Measurements from ENCODE around the gene CTNNA3.

Gene CTNNA3

DNA sequence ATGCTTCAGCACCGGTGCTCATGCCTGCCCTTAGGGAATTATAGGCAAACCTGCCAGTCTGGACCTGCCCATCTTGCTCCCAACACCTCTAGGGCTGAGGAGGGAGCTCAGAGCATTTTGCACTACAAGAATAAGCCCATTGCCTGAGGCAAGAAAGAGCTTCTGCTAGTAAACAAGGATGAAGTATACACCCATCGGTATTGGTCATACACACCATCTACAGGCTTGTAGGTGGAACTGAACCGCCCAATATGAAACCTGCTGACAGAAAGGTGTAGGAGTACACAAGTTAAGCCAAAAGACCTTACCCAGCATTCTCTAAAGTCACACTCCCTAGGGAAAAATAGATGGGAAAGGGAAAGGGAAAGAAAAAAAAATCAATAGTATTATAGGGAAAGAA is 1727.1 kb downstream of the CTNNA3 start:
- no peak for DNase-seq

DNA sequence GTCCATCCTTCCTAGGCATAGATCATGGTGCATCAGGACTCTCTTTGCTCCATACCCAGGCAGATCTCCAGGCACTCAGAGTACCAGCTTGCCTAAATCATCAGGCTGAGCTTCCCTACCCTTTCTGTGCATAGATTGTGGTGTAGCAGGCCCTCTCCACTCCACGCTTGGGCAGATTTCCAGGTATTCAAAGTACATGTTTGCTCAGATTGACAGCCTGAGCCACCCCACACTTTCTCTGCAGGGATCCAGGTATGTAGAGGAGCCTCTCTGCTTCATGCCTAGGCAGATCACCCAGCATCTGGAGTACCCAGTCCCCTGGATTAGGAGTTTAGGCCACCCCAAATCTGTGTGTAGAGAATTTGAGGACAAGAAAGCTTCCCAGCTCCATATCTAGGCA is 1727.6 kb downstream of the CTNNA3 start:
- no peak for DNase-seq

DNA sequence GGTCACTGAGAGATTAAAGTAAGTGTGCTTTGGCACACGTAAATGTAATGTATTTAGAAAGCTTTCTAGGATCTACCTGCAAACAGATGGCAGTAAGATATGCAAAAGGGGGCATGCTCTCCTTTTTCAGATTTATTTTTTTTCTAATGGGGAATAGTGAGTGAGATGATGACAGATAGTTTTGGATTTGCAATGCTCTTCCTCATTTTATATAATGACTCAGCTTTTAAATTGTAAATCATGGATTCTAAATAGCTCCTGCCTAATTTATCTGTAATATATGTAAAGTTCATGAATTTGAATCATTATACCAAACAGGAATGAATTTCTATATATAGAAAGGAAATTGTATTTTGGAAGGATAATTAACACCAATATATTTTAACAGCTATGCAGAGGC is 1731.8 kb downstream of the CTNNA3 start:
- DNase-seq, result no peak

DNA sequence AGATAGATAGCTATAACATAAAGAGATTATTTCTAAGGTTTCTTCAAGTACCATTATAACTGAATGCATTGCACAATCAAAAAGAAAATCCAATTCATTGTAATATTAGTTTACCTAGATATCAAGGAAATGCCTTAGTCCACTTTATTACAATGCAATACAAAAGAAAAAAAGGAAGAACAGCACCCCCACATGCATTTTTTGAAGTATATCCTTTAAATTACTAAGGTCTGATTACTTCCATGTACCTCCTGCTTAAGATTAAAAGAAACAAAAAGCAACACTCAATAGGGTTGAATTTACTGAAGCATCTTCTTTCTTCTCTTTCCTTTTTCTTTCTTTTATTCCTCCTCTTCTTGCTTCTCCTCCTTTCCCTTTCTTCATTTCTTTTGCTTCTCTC is 1743.9 kb downstream of the CTNNA3 start:
- DNase-seq, result no peak

DNA sequence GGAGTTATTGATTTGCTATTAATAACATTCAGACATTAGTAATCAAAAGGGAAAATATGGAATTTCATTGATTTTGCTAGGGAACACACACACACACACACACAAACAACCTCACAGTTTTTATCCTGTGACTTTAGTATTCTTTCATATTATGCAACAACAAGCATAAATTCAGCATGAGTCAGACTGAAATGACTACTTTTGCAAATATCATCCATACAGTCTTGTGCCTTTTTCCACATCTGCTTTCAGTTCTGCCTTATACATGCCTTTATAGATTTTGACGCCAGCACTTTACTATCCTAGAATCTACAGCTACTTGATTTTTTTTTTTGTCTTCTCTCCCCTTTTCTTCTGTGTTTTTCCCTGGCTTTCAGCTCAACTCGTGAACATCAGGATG is 1745.9 kb downstream of the CTNNA3 start:
- DNase-seq, result no peak

DNA sequence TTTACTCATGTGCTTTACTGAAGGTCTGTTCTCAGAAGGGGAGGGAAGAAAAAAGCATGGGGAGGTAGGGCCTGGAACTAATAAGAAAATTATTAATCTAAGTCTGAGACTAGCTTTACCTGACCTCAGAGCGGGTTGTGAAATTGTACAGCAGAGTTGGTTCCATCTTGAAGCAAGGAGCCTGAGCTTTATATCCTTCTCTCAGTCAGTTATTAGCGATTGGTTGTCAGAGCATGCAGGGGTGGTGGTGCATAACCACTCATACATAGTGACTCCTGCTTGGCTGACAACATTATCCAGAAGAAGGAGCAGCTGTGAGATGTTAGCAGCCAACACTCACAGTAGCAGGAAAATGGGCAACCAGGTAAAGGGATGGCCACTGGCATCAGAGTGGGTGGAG is 1746.5 kb downstream of the CTNNA3 start:
- DNase-seq, result no peak

DNA sequence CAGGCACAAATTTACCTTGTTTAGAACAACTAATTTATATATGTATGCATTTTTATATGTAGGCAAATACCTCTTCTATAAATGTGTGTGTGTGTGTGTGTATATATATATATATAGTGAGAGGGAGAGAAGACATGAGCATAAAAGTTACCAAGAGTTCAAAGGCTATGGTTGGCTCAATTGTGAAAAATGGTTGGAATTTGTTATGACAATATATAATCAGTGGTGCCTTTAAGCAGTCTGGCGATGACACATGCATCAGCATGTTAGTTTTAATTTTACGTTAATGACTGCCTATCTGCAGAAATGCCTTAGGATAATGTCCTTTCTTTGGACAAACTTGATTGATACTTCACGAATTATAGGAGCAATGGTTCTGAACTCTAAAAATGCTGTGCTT is 1750.9 kb downstream of the CTNNA3 start:
- no peak for DNase-seq

DNA sequence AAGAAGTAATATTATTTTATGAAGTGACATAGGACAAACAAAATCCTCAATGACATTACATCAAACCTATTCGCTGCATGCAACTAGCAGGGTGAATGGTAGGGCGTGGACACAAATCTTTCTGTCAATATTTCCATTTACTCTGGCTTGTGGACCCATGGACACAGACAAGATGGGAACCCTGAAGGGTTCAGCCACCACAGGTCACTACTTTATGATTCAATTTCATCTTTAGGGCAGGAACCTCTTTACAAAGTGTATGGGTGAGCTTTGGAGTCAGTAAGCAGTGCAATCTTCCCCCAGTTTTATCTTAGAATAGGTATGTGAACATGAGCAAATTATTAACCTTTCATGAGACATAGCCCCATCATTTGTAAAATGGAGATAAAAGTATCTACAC is 1752.5 kb downstream of the CTNNA3 start:
- DNase-seq, result no peak

DNA sequence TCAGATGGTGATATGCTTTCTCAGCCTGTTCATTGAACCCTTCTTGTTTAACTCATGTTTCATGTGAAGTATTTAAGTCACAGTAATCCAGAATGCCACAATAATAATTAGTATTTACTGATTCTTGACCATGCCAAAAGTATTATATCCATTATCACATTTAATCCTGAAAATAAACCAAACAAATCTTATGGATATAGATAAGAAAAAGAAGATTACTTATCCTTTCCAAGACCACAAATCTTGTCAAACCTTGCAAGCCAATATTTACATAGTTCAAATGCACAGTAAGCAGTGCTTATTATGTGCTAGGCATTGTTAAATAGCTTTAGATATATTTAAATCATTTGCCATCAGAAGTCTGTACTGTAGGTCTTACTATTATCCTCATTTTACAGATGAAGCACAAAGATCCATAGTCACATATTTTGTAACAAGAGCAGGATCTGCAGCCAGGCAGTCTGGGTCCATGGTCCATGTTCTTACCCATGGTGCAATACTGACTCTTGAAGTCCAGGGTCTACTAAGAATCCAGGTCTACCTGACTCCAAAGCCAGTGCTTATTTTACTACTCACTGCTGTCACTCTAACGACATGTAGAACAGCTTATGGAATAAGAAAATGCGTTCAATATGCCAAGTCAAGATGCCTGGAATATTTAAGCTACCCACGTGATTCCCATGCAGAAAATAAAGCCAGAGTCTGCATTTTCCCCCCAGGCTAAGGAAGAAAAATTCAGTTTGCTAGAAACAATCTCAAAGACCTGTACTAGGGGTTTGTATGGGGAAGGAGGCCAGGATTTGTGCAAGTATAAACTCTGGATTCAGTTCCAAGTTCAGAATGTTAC is 1755.0 kb downstream of the CTNNA3 start:
- DNase-seq, result no peak

DNA sequence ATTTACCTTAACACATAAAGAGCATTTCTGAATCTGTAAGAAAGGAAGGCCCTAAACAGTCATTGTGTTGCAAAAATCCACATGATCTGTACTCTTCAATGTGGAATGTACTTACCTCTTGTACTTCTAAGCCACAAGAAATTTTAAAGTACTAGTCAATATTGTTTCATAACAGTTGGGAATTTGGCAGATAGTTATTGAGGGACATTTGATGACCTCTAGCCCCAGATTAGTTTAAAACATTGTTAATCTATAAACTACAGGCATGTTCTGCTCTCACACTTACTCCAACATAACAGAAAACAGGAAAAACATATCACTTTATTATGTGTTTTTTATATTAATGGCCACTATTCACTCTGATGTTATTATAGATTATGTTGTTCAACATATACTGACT is 1755.9 kb downstream of the CTNNA3 start:
- no peak for DNase-seq

DNA sequence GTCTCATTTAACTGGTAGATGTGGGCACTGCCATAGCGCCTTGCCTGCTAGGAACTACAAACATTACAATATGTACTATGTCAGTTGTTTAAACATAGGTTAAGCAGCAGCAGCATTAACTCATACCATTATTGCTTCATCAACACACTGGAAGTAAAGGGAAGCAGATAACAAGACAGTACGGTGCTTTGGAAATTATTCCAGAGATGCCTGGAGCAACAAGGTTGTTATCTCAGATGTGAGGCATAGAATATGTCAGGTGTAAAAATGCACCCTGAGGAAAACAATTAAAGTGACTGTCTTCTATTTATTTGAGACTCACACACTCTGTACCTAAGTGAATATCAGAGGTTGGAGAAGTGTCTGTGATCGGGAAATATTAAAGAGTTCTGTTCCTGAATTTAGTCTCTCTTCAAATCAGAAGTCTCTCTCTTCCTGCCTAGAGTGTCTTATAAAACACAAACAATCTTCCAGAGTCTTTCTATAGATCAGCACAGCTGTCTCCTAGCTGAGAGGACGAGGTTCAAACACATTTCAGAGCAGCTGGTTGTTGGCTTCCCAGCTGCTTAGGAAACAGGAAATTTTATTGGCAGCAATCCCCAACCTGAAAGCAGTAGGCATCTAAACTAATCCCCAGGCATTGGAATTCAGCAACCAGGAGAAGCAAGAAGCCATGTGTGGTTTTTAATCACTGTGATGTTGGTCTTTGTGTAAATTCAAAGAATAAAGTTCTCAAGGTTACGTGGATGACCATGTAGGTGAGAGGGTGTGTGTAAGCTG is 1764.5 kb downstream of the CTNNA3 start:
- DNase-seq, result no peak

DNA sequence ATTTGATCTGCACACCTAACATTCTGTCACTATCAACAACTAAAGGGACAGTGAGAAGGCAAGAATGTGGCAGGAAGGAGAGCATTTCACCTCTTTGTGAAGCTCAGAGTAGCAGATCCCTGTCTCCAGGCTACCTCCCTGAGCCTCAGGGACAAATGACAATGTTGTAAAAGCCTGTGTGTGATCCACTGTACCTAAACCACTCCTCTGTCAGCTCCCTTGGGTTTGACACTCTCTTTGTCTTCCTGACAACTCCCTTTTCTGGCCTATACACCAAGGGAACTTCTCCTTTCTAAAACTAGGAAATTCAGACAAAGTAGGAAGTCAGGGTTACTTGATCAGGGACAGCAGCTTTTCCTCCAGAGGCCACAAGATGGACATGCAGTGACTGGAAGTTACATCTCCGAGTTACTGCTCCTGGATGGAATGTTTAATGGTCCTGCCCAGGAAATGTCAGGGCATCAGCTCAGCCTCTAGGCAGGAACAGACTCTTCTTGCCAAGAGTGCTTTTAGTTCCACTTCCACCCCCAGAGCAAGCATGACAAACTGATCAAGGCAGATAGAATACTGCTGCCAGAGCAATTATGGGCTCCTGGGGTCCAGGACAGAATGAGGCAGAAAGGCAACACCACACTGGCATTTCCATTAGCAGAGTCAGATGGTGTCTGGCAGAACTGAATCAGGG is 1784.7 kb downstream of the CTNNA3 start:
- no peak for DNase-seq

DNA sequence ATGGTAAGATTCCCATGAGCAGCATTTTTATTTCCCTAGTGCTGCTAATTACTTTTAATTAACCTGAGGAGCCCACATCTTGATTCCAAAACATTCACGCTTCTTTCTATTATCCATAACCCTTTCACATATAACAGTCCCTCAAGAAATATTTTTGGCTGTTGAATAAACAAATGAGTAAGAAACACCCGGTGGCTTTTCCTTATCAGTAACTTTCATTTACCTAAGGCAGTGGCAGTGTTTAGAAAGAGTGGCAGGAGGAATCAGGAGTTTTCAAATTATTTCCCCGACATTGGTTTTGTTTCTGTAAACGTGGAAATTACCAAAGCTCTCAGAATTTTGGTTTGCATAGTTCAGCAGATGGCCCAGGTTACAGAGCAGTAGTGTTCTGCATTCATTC is 1785.8 kb downstream of the CTNNA3 start:
- DNase-seq, result no peak

DNA sequence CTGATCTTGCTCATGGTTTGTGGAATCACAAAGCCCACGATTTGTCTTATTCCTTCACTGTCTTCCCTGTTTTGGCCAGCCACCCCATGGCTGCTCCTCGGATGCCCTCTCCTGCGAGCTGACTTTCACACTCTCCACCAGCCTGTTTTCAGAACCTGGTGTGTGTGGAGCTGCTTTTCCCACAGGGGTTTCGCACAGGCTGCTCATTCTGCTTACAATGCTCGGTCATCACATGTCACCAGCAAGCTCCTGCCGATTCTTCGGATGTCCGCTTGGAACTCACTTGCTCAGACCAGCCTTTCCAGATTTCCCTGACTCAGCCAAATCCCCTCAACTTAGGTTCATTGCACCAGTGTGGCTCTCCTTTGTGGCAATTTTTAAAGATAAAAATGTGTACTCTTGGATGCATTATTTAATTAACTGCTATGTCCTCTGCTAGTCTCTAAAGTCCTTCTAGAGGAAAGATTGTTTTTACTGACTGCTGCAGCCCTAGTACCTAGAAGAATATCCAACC is 1788.7 kb downstream of the CTNNA3 start:
- DNase-seq, result no peak

DNA sequence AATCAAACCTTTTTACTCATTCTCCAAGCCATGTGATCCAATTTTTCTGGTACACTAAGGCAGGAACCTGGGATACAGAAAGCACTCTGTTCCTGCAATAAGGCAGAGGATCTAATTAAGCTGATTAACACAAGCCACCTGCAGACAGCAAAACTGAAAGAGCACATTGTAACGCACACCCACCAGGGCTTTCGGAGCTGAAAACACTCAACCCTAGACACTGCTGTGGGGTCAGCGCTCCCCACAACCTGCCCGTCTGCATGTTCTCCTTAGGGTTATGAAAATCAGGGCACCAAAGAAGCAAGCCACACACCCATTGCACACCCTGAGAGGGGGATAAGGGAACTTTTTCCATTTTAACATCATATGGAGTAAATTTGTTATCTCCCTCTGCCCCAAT is 1792.4 kb downstream of the CTNNA3 start:
- no peak for DNase-seq

DNA sequence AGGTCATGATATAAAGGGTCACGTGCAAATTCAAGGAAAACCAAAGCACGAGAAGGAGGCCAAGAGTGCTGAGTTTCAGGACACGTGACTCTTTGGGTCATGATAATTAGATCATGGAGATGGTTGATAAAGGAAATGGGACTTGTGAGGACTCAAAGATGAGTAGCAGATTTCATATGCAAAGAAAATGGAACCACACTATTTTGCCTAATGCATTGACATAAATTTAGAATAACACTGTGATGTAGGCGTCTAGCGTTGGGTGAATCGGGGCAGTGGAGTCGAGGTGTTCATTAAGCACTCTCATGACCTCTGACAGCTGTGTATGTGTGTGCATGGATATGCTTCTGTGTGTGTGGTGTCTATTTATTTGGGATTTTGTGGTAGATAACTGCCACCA is 1795.7 kb downstream of the CTNNA3 start:
- no peak for DNase-seq

DNA sequence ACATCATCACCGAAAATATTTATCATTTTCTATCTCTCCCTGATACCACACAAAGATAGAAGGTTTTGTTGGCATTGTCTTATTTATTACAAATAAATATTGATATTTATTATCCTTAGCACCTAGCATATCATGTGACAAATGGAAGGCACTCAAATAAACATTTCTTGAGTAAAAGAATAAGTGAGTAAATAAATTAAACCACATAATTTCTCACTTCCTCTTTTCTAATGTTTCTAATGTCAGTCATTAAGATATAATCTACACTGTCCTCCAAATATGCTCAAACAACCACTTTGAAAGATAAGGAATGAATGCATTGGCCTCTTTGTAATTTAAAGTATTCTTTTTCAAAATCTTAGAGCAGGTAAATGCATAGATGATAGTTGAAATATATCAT is 1797.9 kb downstream of the CTNNA3 start:
- DNase-seq, result no peak

DNA sequence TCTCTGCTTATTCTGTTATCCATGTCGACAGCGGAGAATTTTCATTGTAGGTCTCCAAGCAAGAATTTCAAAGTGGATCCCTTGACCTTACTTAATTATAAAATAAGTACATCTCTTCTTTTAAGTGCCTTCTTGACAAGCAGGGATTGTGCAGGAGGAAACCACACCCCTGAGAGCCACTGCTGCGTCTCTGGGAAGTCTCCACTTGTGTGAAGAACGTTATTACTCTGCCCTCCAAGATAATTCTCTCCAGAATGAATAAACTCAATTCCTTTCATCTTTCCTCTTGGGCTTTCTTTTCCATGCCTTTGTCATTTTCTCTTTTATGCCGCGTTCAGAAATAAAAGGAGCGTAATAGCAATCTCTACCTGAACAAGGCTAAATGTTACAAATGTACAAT is 1801.0 kb downstream of the CTNNA3 start:
- DNase-seq, result no peak

DNA sequence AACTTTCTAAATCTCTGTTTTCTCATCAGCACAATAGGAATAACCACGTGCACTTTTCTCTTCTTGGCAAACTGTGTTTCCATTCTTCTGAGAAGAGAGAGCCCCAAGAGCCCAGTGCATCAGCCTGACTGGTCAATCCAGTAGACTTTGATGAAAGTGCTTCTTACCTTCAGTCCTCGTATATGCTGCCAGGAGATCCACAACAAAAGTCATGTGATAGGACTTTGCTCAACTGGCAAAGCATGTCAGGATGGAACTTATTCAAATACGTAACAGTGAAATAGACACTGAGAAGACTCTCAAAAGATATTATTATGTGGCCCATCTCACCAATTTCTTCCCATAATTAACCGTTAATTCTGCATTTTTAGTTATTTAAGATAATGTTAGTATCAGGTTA is 1801.6 kb downstream of the CTNNA3 start:
- no peak for DNase-seq

DNA sequence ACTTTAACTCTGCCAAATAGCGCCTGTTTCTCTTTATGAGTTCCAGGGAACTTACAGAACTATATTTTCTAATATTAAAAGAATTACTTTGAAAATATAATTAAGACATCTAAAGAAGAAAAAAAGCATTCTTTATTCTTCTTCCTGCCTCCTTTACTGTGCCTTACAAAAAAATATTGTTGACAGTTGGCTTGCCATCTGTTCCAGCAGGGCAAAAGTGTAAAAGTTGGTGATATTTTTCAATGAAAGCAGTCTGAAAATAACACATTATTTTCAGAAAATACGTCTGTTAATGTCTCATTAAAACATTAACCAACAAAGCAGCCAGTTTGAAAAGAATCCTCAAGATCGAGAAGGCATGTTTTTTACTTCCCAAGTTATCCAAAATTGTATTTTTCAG is 1802.3 kb downstream of the CTNNA3 start:
- no peak for DNase-seq

DNA sequence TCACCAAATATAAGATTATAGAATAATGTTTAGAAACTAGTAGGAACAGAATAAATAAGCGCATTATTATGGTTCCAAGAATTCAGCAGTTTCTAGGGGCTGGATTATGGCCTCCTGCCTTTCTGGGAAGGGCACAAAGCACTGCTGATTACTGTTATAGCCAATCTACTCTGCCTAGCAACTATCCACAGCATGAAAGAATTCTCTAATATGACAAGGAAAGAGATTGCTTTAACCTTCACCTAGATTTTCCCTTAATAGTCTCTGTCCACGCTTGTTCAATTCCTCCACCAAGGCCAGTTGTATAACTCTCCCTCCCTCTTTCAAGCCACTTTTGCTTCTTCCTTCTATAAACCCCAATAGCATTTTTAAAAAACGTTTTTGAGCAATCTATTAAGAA is 1803.7 kb downstream of the CTNNA3 start:
- DNase-seq, result no peak

DNA sequence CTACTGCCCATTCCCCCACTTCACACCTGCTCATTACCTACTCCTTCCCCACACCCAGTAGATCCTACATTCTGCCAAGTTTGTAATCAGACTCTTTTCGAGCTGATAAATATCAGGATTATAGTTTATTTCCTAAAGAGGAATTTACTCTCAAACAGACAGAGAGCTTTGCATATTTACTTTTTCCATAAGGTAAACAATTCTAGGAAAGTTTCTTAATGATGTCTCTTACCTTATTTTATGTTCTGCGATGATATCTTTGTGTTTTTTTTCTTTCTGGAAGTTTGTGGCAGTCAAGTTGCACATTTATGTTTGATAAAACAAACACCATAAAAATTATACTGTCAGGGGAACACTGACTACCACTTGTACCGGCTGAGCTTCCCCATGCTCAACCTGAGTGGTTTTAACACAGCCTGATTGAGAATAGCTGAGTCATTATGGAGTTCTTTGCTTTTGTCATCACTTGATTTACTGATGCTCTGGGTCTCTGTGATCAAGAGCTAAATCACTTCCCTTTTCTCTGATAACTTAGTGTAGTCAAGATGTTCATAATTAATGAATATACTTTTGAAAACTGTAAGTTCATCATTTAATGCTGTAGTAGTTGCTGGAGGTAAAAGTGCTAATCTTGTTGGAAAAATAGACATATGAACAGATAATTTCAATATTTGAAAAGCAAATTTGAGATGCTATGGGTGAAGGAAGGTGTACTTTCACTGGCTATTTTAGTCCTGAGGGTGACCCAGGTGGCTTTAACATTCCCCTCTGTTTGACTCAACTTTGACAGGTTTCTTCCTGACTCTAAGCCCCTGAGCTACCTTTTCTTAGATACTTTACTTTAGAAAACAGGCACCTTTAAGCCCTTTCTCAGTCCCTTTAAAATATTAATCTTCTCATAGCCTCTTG is 1804.7 kb downstream of the CTNNA3 start:
- no peak for DNase-seq

DNA sequence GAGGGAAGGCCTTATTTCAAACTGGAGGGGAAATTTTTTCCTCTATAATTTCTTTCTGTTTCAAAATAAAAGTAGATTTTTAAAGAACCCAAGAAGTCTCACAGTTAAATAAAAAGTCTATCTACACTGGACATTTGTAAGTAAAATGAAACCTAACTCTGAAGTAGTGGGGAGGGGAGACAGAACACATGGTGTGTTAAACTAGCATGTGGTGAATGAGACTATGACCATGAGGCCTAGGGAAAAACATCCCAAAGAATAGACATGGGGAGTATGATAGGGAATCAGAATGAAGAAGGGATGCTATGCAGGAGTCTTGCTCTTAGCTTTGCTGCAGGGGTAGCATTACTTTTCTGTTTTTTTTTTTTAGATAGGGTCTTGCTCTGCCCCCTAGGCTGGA is 1831.5 kb downstream of the CTNNA3 start:
- no peak for DNase-seq
